BJ (cell line): Measurements from ENCODE around the gene GPR18. TPM values are rescaled to one million over a fixed set of nuclear protein-coding genes. Genes with fewer than 3 reads are reported as not detected.

Experiments
- CTCF ChIA-PET: fragments of 350-600 bp; formaldehyde crosslinking; extraction: SDS; loops from one replicate; lab custom pipeline; 2021; ENCODE audit warnings: antibody characterized with exemption, inconsistent platforms; lab: Yijun Ruan, JAX
- POLR2A ChIA-PET: fragments of 300-600 bp; sonication (Branson Sonifier 250); formaldehyde crosslinking; extraction: SDS; loops from one replicate; lab custom pipeline; 2021; ENCODE audit warnings: antibody characterized with exemption; lab: Charles Lee
- DNase-seq: peaks from one replicate; pipeline ENCODE4 v3.0.0-alpha.2; 2011; ENCODE audit warnings: low read depth
- H3K27me3 ChIP-seq: 2 replicates; pipeline ENCODE4 v1.6.0; 2011; ENCODE audit warnings: low read length; ENCODE audit not compliant: control insufficient read depth, insufficient read depth
- H3K36me3 ChIP-seq: 2 replicates; pipeline ENCODE4 v1.5.1; 2011; ENCODE audit warnings: low read length; ENCODE audit not compliant: control insufficient read depth, insufficient read depth
- H3K4me3 ChIP-seq: 2 replicates; pipeline ENCODE4 v1.5.1; 2011; ENCODE audit warnings: low read depth, mild to moderate bottlenecking, control low read depth, low read length
- CTCF ChIP-seq: IDR thresholded peaks from 2 replicates; pipeline ENCODE4 v1.5.1; 2011; ENCODE audit warnings: low read depth, mild to moderate bottlenecking, control low read depth, inconsistent platforms, low read length, moderate library complexity; ENCODE audit not compliant: insufficient read depth
- polyA plus RNA-seq: library from polyadenylated mRNA; depleted of rRNA; stranded (reverse); fragments of >200 nt; gene quantifications from 2 replicates; pipeline ENCODE4 v1.2.3, GENCODE V29; 2011

GPR18 gene
- polyA plus RNA-seq, 1 experiment = not detected

DNA sequence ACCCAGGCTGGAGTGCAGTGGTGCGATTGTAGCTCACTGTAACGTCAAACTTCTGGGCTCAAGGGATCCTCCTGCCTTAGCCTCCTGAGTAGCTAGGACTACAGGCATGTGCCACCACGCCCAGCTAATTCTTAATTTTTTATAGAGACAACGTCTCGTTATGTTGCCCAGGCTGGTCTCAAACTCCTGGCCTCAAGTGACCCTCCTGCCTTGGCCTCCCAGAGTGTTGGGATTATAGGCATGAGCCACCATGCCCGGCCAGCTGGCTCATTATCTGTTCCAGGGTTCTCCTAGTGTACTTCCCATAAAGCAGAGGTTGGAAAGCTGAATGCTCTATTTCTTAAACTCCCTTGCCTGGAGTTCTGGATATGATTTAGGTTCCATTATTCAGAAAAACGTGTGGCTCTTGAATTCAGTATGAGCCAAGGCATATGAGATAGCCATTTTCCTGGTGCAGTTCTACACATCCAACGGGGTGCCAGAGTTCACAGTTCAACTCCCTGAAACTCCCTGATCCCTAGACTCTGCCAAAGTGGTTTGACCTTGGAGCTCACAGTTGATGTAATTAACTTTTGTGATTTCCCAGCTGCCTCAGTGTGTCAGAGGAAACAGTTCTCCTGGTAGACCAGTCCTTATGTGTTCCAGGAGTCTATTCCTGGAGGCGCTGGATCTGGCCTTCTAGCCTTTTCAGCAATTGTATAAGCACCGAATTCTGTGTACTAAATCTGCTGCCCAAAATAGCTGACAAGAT lies 27.4 kb upstream of the GPR18 start:
- Histone ChIP-seq H3K27me3 (no peaks in the 10 kb centered on the region), H3K4me3 (no peak overlapping the region), H3K36me3 (no peaks in the 10 kb centered on the region; the same call in 1 of the 2 replicates)
- TF ChIP-seq CTCF = no peak
- CTCF ChIA-PET = interaction anchor here (0.7 to 2.5 kb wide), 4 partner anchors 9 to 151 kb away, joined by 3 to 8 read pairs (median 6); no protein-coding TSS in a partner anchor
- DNase-seq = no peak
- POLR2A ChIA-PET = no interaction called here

GRCh38 chr13:99282264-99283231 lies 24.4 kb upstream of the GPR18 start:
- TF ChIP-seq CTCF = no peak
- POLR2A ChIA-PET = no interaction called here
- no peaks in the 10 kb centered on the region for H3K36me3 ChIP-seq
- CTCF ChIA-PET = interaction anchor here (1.0 to 2.2 kb wide), 4 partner anchors 12 to 154 kb away, joined by 4 to 14 read pairs (median 4); no protein-coding TSS in a partner anchor
- H3K27me3 ChIP-seq = no peaks in the 10 kb centered on the region
- no peak overlapping the region for H3K4me3 ChIP-seq
- no peak for DNase-seq

DNA sequence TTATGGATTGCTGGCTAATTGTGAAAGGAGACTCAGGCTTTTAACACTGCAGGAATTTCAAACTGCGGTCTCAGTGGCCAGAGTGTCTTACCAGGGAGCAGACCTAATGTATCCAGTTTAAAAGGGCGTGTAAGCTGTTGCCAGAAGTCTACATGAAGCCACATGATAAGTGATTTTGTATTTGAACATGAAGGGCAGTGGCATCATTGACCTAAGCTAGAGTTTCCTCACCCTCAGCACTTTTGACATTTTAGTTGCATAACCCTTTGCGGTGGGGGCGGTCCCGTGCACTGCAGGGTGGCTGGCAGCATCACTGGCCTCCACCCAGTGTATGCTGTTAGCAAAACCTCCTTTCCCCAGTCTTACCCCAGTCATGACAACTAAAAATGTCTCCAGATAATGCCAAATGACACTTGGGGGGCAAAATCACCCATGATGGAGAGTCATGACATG lies 23.7 kb upstream of the GPR18 start:
- CTCF ChIA-PET = interaction anchor here (1.7 to 2.2 kb wide), 2 partner anchors 11 to 155 kb away, joined by 5 to 14 read pairs; no protein-coding TSS in a partner anchor
- TF ChIP-seq CTCF = no peak
- POLR2A ChIA-PET = no interaction called here
- Histone ChIP-seq H3K36me3 (no peaks in the 10 kb centered on the region), H3K4me3 (no peak overlapping the region), H3K27me3 (no peaks in the 10 kb centered on the region)
- no peak for DNase-seq

GRCh38 chr13:99280166-99280565 lies 22.0 kb upstream of the GPR18 start:
- TF ChIP-seq CTCF = no peak
- Histone ChIP-seq H3K4me3 (no peak overlapping the region), H3K36me3 (no peaks in the 10 kb centered on the region), H3K27me3 (no peaks in the 10 kb centered on the region)
- ChIA-PET POLR2A (no interaction called here), CTCF (interaction anchor here (0.9 to 1.6 kb wide), 5 partner anchors 10 to 156 kb away, joined by 4 to 9 read pairs (median 5); no protein-coding TSS in a partner anchor)
- no peak for DNase-seq
